GM18517 (cell line): ENCODE data around the gene MOB3B.

Source experiments
- ATAC-seq: cut with Tn5 transposase; IDR thresholded peaks from one replicate; pipeline ENCODE4 v1.9.1; 2021; ENCODE audit warnings: mild to moderate bottlenecking, moderate library complexity; ENCODE audit not compliant: unreplicated experiment

Gene MOB3B

GRCh38 chr9:27369591-27369990 lies 160.0 kb downstream of the MOB3B start:
- ATAC-seq = no peak

GRCh38 chr9:27368316-27368985 lies 161.2 kb downstream of the MOB3B start:
- ATAC-seq = no peak

DNA sequence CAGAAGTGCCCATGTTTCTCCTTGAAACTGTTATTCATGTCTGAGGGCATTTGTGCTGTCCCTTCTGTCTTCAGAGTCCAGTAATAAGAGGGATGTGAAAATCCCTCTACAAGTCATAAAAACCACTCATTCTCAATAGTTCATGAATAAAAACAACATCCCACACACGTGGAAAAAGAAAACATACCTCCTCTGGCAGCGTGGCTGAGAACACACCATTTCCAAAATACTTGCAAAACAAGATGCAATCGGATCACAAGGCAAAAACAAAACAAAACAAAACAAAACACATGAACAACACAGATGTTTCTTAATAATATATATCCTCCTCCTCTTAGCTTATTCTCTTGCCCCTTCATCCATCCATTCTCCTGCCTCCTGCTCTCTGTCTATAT lies 161.7 kb downstream of the MOB3B start:
- no peak for ATAC-seq

DNA sequence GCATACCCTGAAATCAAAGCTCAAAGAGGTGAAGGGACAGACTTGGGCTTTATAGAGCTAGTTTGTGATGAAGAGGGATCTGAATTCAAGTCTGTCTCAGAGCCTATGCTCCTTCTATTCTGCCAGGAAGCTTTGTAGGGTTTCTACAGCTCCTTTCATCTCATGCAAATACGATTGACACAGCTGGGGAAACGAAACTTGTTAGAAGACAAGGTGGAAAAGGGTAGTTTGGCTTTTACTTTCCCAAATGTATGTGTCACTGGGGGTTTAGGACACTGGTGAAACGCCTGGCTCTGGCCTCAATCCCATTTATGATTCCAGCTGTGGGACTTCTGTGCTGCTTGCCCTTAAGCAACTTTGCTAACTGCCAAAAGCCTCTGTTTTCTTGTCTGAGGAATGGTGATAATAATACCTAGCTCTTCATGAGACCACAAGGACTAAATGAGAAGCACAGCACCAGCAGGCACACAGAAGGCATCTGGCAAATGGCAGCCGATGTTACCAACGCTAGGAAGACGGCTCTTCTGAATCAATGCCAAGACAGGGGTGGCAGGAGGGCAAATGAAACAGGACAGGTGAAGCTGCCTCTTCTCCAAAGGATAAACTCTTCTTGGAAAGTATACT lies 162.3 kb downstream of the MOB3B start:
- peak; percentile 77 for ATAC-seq

- peak; percentile 89 for ATAC-seq
These were observed 163.8 kb downstream of the MOB3B start for GRCh38 chr9:27365707-27366376.

DNA sequence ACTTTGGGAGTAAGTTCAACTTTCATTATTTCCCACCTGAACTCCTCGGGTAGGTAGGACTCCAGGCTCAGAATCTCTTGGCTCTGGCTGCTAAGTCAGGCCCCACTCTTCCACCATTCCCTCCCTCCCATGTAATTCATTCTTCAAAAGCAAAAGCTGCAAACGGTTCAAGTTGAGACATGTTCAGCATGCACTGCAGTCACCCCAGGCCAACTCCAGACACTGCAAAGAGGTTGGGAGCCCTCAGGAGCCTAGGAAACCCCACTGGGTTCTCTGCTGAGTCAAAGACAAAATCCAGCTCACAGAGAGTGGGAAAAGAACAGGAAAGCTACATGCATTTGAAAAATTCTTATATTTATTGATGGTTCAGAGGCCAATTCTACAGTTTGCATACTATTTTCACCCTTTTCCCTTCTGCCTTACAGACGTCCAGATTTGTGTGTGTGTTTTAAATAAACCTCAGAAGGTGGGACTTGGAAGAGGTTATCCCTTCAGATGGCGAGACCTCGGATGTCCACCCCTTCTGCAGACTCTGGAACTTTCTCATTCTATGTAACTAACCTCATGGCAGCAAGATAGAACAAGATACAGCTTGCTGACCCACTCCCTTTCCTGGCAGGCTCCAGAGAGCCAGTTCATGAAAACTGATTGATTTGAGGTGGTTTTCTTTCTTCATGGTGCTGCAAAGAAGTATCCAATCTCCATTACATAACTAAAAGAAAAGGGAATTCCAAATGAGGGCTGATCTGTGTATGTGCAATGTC lies 167.0 kb downstream of the MOB3B start:
- no peak for ATAC-seq

GRCh38 chr9:27361492-27361891 lies 168.1 kb downstream of the MOB3B start:
- ATAC-seq = no peak

GRCh38 chr9:27359763-27360162 lies 169.9 kb downstream of the MOB3B start:
- no peak for ATAC-seq

DNA sequence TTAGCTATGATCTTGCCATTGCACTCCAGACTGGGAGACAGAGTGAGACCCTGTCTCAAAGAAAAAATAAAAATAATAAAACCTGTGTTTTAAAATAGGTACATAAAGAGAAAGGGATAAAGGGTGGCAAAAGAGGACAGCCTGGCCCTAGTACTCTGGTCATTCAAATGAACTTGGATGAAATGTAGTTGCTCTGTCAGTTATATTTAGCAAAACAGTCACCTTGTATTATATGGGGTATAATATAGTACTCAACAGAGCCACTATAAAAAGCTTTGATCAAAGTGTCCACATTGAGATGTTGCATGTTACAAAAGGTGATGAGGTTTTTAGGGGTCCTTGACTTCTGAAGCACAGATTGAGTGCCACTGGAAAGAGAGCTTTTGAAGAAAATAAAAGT lies 171.6 kb downstream of the MOB3B start:
- no peak for ATAC-seq

DNA sequence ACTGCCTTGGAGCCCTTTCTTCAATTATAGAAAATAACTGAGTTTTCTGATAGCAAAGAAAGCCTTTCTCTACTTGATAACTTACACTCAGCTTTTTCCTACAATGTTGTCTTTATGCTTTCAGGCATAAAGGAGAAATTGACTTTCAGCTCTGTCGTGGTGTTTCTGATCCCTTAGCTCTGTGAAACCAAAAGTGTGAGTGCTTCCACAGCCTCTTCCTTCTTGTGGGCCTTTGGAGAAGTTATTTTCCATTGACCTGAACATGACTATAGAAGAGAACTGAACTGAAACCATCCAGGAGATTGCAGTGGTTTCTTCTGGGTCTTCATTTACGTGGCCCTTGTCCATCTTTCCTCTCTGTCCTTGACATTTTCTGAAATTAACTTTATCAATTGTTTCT lies 173.2 kb downstream of the MOB3B start:
- ATAC-seq = no peak

GRCh38 chr9:27355166-27355565 lies 174.4 kb downstream of the MOB3B start:
- ATAC-seq = no peak

DNA sequence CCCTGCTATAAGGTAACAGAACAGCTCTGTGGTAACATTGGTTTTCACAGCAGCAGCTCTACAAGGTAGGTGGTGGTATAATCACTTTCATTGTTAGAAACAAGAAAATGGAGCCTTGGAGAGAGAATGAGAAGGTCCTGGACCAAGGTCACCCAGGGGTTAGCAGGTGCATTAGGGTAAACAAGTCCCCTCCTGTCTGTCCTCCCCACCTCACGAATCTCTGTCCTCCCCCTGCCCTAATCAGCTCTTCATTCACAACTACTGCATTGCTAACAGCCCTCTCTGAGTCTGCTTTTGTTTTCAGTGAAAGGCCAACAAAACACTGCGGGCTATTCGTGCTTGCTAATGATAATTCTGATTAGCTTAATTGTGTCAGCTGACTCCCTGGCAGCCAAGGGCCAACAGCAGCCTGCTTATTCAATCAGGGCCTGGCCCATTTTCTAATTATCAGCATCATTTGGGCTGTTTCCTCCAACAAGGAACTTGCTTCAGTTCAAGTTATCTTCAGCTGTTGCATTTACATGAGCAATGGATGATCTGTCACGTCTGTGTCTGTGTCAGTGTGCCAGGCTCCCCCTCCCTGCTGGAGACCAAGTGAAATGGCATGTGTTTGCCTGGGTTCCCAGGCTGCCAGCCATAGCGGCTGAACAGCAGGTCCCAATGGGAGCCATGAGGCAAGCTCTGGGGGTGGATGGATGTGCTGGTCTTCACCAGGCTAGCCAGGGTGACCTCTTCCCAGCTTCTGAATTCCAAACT lies 176.0 kb downstream of the MOB3B start:
- ATAC-seq = peak; percentile 74

DNA sequence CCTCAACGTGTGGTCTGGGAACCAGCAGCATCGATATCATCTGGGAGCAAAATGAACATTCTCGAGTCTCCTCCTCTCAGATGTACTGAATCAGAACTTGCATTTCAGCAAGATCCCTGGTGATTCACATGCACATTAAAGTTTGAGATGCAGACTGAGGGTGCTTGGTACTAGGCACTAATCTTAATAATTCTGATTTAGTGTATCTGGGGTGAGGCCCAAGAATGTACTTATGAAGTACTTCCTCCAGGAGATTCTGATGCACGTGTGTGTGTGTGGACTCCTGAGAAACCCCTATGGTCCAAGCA lies 176.5 kb downstream of the MOB3B start:
- ATAC-seq = no peak

- no peak for ATAC-seq
These were observed 177.0 kb downstream of the MOB3B start for GRCh38 chr9:27352457-27353165.

DNA sequence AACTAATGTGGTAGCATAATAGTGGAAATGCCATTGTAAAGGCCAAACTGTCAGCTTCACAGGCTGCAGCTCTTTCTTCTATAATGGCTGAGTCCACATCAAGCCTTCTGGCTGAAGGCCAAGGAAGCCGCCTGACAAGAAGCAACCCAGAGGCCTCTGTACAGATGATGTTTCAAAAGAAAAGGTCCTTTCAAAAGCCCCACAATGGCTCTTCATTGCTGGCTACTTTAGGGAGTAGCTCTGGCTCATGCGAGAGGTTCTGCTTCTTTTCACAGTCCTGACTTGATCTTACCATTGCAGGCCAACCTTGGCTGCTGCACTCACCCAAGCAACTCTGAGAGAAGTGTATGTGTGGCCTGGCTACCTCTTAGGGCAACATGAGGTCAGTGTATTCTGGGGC lies 178.2 kb downstream of the MOB3B start:
- ATAC-seq = no peak

- ATAC-seq = no peak
These were observed 179.1 kb downstream of the MOB3B start for GRCh38 chr9:27350382-27350976.

DNA sequence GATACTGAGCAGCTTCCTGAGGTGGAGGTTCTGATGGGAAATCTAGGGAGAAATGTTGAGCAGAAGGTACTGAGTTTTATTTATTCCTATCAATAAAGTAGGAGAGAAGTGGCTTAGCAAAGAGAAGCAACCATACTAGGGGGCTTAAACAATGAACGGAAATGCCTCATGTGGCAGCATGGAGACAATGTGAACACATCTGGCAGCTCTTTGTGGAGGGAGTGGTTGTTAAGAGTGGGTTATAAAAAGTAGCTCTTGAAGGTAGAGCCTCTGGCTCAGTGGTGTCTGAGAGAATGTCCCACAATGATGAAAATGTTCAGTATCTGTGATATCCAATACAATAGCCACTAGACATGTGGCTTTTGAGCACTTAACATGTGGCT lies 179.9 kb downstream of the MOB3B start:
- no peak for ATAC-seq

GRCh38 chr9:27348785-27349697 lies 180.6 kb downstream of the MOB3B start:
- ATAC-seq = no peak

DNA sequence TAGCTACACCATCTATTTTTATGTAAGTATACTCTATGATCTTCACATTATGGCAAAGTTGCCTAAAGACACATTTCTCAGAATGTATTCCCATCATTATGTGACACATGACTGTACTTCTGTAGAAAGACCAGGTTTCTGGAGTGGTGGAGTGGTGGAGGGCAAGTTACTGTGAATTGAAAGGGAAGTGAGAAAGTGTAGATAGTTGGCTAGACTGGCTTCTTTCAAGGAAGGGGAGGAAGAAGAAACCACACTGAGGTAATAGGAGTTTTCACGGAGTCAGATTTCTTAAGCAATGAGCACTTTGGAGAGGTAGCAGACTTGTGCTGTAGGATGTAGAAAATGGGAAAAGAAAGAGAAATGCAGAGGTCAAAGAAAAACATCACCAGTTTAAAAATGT lies 181.7 kb downstream of the MOB3B start:
- ATAC-seq = no peak
